HG02678 (cell line): ENCODE measurements around the gene EGFR.
A peak's percentile ranks its signal among the peaks of the same experiment; 100 is the strongest.

ENCODE experiments used
- ATAC-seq: cut with Tn5 transposase; IDR thresholded peaks from one replicate; pipeline ENCODE4 v1.9.1; 2021; ENCODE audit warnings: mild to moderate bottlenecking, moderate library complexity; ENCODE audit not compliant: unreplicated experiment

Gene EGFR

GRCh38 chr7:55140221-55140940 lies 121.6 kb downstream of the EGFR start:
- peak; percentile 89 for ATAC-seq

- ATAC-seq = no peak
These were observed 122.1 kb downstream of the EGFR start for GRCh38 chr7:55140941-55141278.

- ATAC-seq = no peak
These were observed 124.2 kb downstream of the EGFR start for GRCh38 chr7:55142919-55143600.

- ATAC-seq = no peak
These were observed 125.8 kb downstream of the EGFR start for GRCh38 chr7:55144333-55145317.

GRCh38 chr7:55145606-55146005 lies 126.8 kb downstream of the EGFR start:
- no peak for ATAC-seq

GRCh38 chr7:55147101-55147500 lies 128.3 kb downstream of the EGFR start:
- no peak for ATAC-seq

- no peak for ATAC-seq
These were observed 128.9 kb downstream of the EGFR start for GRCh38 chr7:55147736-55148135.

- no peak for ATAC-seq
These were observed 129.8 kb downstream of the EGFR start for GRCh38 chr7:55148571-55148970.

- no peak for ATAC-seq
These were observed 130.2 kb downstream of the EGFR start for GRCh38 chr7:55149001-55149400.

- ATAC-seq = no peak
These were observed 131.3 kb downstream of the EGFR start for GRCh38 chr7:55150166-55150565.

- no peak for ATAC-seq
These were observed 132.1 kb downstream of the EGFR start for GRCh38 chr7:55150709-55151451.

- ATAC-seq = no peak
These were observed 133.7 kb downstream of the EGFR start for GRCh38 chr7:55152516-55152915.

- no peak for ATAC-seq
These were observed 135.3 kb downstream of the EGFR start for GRCh38 chr7:55154096-55154495.

- ATAC-seq = no peak
These were observed 136.7 kb downstream of the EGFR start for GRCh38 chr7:55155351-55156117.

GRCh38 chr7:55156919-55157763 lies 138.3 kb downstream of the EGFR start:
- no peak for ATAC-seq

GRCh38 chr7:55157764-55158105 lies 138.9 kb downstream of the EGFR start:
- ATAC-seq = no peak

GRCh38 chr7:55158541-55159382 lies 139.9 kb downstream of the EGFR start:
- no peak for ATAC-seq

GRCh38 chr7:55160539-55160938 lies 141.7 kb downstream of the EGFR start:
- ATAC-seq = no peak
